Panc1 (cell line): Measurements from ENCODE around the gene INPP5F. TPM values are rescaled to one million over a fixed set of nuclear protein-coding genes. Genes with fewer than 3 reads are reported as not detected.

Experiments
- ATAC-seq: fragments of 200-7000 bp; cut with Tn5 transposase; 2 replicates; pipeline ENCODE4 v1.9.1; 2020; ENCODE audit warnings: mild to moderate bottlenecking, moderate library complexity
- BruUV-seq: library from RNA; stranded (reverse); fragments of 400-500 nt; replicated peaks from 2 replicates; lab custom pipeline; 2021; lab: Mats Ljungman, UMichigan
- CTCF ChIA-PET: fragments of 300-600 bp; sonication (Branson Sonifier 250); formaldehyde crosslinking; loops from one replicate; lab custom pipeline; 2022; ENCODE audit warnings: antibody characterized with exemption; lab: Charles Lee
- POLR2A ChIA-PET: fragments of 300-600 bp; sonication (Branson Sonifier 250); formaldehyde crosslinking; loops from one replicate; lab custom pipeline; 2022; ENCODE audit warnings: antibody characterized with exemption; lab: Charles Lee
- DNase-seq: peaks from one replicate; pipeline ENCODE4 v3.0.0-alpha.2; 2010; ENCODE audit warnings: low read depth, low spot score
- H3K27ac ChIP-seq: 2 replicates; pipeline ENCODE4 v1.5.1; 2011; ENCODE audit warnings: mild to moderate bottlenecking, low read length, inconsistent platforms
- H3K27me3 ChIP-seq: fragments of 200-500 bp; sonication (Bioruptor generic); 2 replicates; pipeline ENCODE4 v1.6.0; 2014; ENCODE audit warnings: low read length, inconsistent platforms; ENCODE audit not compliant: control insufficient read depth, insufficient read depth
- H3K36me3 ChIP-seq: fragments of 200-500 bp; sonication (Bioruptor generic); 2 replicates; pipeline ENCODE4 v1.5.1; 2014; ENCODE audit warnings: inconsistent platforms, mild to moderate bottlenecking, low read length, moderate library complexity; ENCODE audit not compliant: control insufficient read depth, insufficient read depth
- H3K4me1 ChIP-seq: 2 replicates; pipeline ENCODE4 v1.5.1; 2011; ENCODE audit warnings: inconsistent platforms, mild to moderate bottlenecking, low read length, moderate library complexity; ENCODE audit not compliant: control insufficient read depth, insufficient read depth
- H3K4me3 ChIP-seq, 2 experiments: 2 replicates each; pipeline ENCODE4 v1.5.1; 2011 to 2012; ENCODE audit warnings: low read depth in 2 of 2, low read length in 2 of 2, mild to moderate bottlenecking in 2 of 2, inconsistent platforms in 1 of 2, moderate library complexity in 1 of 2
- H3K9me3 ChIP-seq: fragments of 200-500 bp; sonication (Bioruptor generic); 2 replicates; pipeline ENCODE4 v1.5.1; 2014; ENCODE audit warnings: low read depth, mild to moderate bottlenecking, inconsistent platforms, low read length, moderate library complexity; ENCODE audit not compliant: control insufficient read depth, insufficient read depth
- CTCF ChIP-seq: fragments of 450-650 bp; IDR thresholded peaks from 2 replicates; pipeline ENCODE4 v1.5.1; 2017; ENCODE audit warnings: mild to moderate bottlenecking
- POLR2AphosphoS5 ChIP-seq: IDR thresholded peaks from 2 replicates; pipeline ENCODE4 v1.6.1; 2012; ENCODE audit warnings: mild to moderate bottlenecking, low read depth, low read length, moderate library complexity
- REST ChIP-seq, 2 experiments: IDR thresholded peaks; 2 replicates each; pipeline ENCODE4 v1.6.1; 2011 to 2012; ENCODE audit warnings: low read depth in 2 of 2, control low read depth in 1 of 2, low read length in 1 of 2, mild to moderate bottlenecking in 1 of 2, moderate library complexity in 1 of 2; ENCODE audit not compliant: insufficient read depth in 1 of 2
- SIN3A ChIP-seq: IDR thresholded peaks from 2 replicates; pipeline ENCODE4 v1.6.1; 2012; ENCODE audit warnings: low read depth, mild to moderate bottlenecking, low read length, moderate library complexity, borderline replicate concordance; ENCODE audit not compliant: insufficient read depth
- TCF7L2 ChIP-seq: IDR thresholded peaks from 2 replicates; pipeline ENCODE4 v1.6.1; 2011; ENCODE audit warnings: mild to moderate bottlenecking, low read depth, low read length, inconsistent platforms
- in situ Hi-C: cut with HindIII; loops from 2 replicates; pipeline ENCODE4 v1.10.0; 2016; ENCODE audit warnings: low sequenced_read_pairs, low pct_unique_long_range_greater_than_20kb
- intact Hi-C: fragments of 100-400 bp; cut with micrococcal nuclease; formaldehyde crosslinking; loops from one replicate; pipeline ENCODE4 v1.10.0; 2022; ENCODE audit not compliant: unreplicated experiment
- total RNA-seq: library from RNA; stranded (reverse); gene quantifications from one replicate; pipeline ENCODE4 v1.2.1, GENCODE V29; 2021; ENCODE audit not compliant: unreplicated experiment

The INPP5F gene
- total RNA-seq, 1 experiment from 2014 or later = 26.7 TPM

GRCh38 chr10:119701861-119702260 lies 24.0 kb upstream of the INPP5F start:
- Histone ChIP-seq H3K4me3 (no peak overlapping the region), H3K4me1 (0 out of 2 replicates have a peak, but pooled peaks cover 3% of the 10 kb centered on the region), H3K27ac (no peak overlapping the region), H3K27me3 (no peaks in the 10 kb centered on the region), H3K9me3 (no peaks in the 10 kb centered on the region), H3K36me3 (no peaks in the 10 kb centered on the region)
- TF ChIP-seq POLR2AphosphoS5 = no peak
- DNase-seq = no peak
- BruUV-seq = no TSS peak
- ATAC-seq = peak; percentile 48; the same call in 1 of the 2 replicates
- ChIA-PET CTCF (interaction anchor here (0.6 kb wide), 1 partner anchor 26 kb away, joined by 5 read pairs; no protein-coding TSS in a partner anchor), POLR2A (interaction anchor here (0.6 to 1.0 kb wide), 2 partner anchors 23 to 37 kb away, joined by 3 to 7 read pairs; partner anchors contain the start of gene INPP5F)
- in situ Hi-C loops (no loop called here), intact Hi-C loops (no loop called here)

- ChIA-PET POLR2A (interaction anchor here (0.6 to 1.0 kb wide), 2 partner anchors 23 to 36 kb away, joined by 3 to 7 read pairs; partner anchors contain the start of gene INPP5F), CTCF (interaction anchor here (0.5 kb wide), 1 partner anchor 9 kb away, joined by 4 read pairs; no protein-coding TSS in a partner anchor)
- H3K27me3 ChIP-seq = no peaks in the 10 kb centered on the region
- H3K9me3 ChIP-seq = no peaks in the 10 kb centered on the region
- H3K27ac ChIP-seq = no peak overlapping the region
- intact Hi-C loops = no loop called here
- no peak for ATAC-seq
- H3K4me3 ChIP-seq = no peak overlapping the region
- in situ Hi-C loops = no loop called here
- TF ChIP-seq POLR2AphosphoS5 = no peak
- no peak for TF ChIP-seq SIN3A
- TF ChIP-seq CTCF = no peak
- no peak for TF ChIP-seq TCF7L2
- TF ChIP-seq REST (IDR thresholded peaks at IDR 0.05; ENCODE audit: insufficient read depth in 1 of 2, low read depth in 2 of 2, low read length in 1 of 2) = no peak
- no peaks in the 10 kb centered on the region for H3K36me3 ChIP-seq
- H3K4me1 ChIP-seq = 0 out of 2 replicates have a peak, but pooled peaks cover 3% of the 10 kb centered on the region
- BruUV-seq = no TSS peak
- no peak for DNase-seq
These were observed 23.3 kb upstream of the INPP5F start for GRCh38 chr10:119702583-119702982.

GRCh38 chr10:119703903-119704508 lies 21.8 kb upstream of the INPP5F start:
- ATAC-seq (no peak), DNase-seq (no peak)
- CTCF ChIA-PET = no interaction called here
- POLR2A ChIA-PET = interaction anchor here (0.7 kb wide), 2 partner anchors 9 to 20 kb away, joined by 8 to 17 read pairs; no protein-coding TSS in a partner anchor
- Histone ChIP-seq H3K9me3 (no peaks in the 10 kb centered on the region), H3K27me3 (no peaks in the 10 kb centered on the region), H3K4me1 (0 out of 2 replicates have a peak, but pooled peaks cover 3% of the 10 kb centered on the region), H3K4me3 (no peak overlapping the region), H3K27ac (no peak overlapping the region), H3K36me3 (no peaks in the 10 kb centered on the region)
- TF ChIP-seq REST (IDR thresholded peaks at IDR 0.05; ENCODE audit: insufficient read depth in 1 of 2, low read depth in 2 of 2, low read length in 1 of 2) (no peak), TCF7L2 (no peak), SIN3A (no peak), CTCF (no peak), POLR2AphosphoS5 (no peak)
- no TSS peak for BruUV-seq
- intact Hi-C loops (no loop called here), in situ Hi-C loops (no loop called here)
